K562 treated with DMSO at 1 percent for 4 hours (cell line): ENCODE results near the gene CLSTN2. TPM values are rescaled to one million over a fixed set of nuclear protein-coding genes. Genes with fewer than 3 reads are reported as not detected.

Source experiments
- total RNA-seq: library from RNA; unstranded; fragments of 300-600 nt; gene quantifications from 2 replicates; pipeline ENCODE4 v1.2.3, GENCODE V29; 2022; ENCODE audit not compliant: insufficient read depth

The CLSTN2 gene
- 0.08 and 0.24 TPM in 2 replicates for total RNA-seq

GRCh38 chr3:139935016-139935865 lies at the start of gene CLSTN2:
TSS of gene CLSTN2 (plus strand) at chr3:139935185.

